RPMI7951 (cell line): ENCODE data around the gene MLN. TPM values are rescaled to one million over a fixed set of nuclear protein-coding genes. Genes with fewer than 3 reads are reported as not detected.
A peak's percentile ranks its signal among the peaks of the same experiment; 100 is the strongest.

ENCODE experiments used
- DNase-seq: peaks from one replicate; pipeline ENCODE4 v3.0.0-alpha.2; 2012; ENCODE audit warnings: low read depth
- total RNA-seq: library from RNA; depleted of rRNA; stranded (reverse); fragments of >200 nt; shearing (Covaris generic); gene quantifications from 2 replicates; pipeline ENCODE4 v1.2.3, GENCODE V29; 2014

Gene MLN
- total RNA-seq, 1 experiment from 2014 or later, result not detected

DNA sequence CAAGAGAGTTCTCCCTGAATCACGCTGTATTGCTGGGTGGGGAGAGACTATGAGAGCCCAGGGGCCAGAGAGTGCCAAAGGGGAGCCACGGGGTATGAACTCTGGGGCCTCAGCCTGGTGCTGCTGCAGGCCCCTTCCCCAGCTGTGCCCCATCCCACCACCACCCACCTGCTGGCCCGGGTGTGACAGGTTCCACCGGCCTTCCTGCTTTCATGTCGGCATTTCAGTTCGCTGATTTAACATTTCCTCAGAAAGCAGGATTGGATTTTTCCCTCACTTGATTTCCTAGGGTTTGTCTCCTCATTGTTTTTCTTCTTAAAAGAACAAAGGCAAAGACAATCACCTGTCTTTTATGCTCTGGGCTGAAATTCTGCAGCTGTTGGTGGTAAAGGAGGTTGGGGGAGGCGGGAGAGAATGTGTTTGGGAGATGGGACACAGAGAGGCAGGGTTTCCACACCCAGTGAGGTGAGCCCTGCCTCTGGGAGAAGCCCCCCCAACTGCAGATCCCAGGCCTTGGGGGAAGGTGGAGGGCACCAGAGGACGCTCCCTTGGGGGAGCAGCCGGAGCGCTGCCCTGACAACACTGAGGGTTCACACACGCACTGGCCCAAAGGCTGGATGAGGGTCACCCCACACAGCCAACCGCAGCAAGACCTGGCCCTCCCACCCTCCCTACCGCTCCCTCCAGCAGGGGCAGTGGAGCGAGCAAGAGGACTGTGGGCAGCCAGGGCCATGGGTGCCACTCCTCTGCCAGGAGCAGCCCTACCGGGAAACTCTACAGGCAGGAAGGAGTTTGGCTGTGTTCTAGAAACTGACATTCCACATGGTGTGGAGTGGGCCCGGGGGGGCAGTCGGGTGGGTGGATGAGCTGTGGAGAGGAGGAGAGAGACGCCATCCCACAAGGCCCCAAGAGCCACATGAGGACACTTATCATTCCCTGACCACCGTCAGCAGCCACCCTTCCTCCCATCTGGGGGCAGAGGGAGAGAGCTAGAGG is 10.5 kb upstream of the MLN start:
- no peak for DNase-seq

GRCh38 chr6:33813246-33813904 is 9.6 kb upstream of the MLN start:
- DNase-seq, result no peak

GRCh38 chr6:33812669-33813068 is 8.9 kb upstream of the MLN start:
- DNase-seq, result peak; percentile 56

- peak; percentile 22 for DNase-seq
Observed at GRCh38 chr6:33809594-33809993, 5.8 kb upstream of the MLN start.

DNA sequence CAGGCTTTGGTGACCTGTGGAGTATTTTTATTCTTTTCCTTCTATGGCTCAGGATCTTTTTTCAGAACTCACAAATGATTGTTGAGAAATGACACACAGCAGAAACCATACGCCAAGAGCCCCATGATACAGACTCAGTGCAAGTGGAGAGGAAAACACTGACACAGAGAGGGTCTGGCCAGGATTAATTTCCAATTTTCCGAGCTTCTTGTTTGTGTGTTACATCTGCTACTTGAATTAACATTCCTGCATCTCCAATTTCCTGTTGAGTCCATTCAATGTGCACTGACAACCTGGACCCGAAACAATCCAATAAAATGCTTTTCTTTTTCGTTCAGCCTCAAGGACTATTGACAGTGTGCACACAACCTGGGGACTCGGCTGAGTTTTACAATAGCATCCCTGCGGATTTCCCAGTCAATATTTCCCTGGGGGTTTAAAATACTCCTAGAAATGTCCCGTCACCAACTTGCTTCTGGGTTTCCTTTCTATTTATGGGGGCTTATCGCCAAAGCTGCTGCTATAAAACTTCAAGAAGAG is 4.9 kb upstream of the MLN start:
- no peak for DNase-seq

- DNase-seq, result no peak
Observed at GRCh38 chr6:33807606-33808005, 3.8 kb upstream of the MLN start.

DNA sequence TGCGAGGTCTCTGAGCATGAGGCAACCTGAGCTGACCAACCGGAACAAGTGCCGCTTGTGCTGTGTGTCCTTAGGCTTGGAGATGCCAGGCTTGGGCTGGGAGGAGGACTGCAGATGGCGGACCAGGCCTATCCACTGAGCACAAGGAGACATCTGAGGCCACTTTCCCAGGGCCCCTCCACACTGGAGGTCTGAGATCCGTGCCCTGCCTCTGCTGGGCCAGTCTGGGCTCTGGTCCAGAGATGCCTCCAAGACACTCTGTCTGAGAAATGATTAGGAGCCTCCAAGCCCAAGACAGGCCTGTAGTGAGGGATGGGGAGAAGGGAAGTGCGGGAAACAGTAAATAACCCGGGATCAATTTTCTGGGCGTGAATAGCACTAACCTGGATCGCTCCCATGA is 3.0 kb upstream of the MLN start:
- no peak for DNase-seq

GRCh38 chr6:33802186-33802958 is 1.4 kb downstream of the MLN start:
- DNase-seq, result no peak

GRCh38 chr6:33801611-33802010 is 2.2 kb downstream of the MLN start:
- no peak for DNase-seq

DNA sequence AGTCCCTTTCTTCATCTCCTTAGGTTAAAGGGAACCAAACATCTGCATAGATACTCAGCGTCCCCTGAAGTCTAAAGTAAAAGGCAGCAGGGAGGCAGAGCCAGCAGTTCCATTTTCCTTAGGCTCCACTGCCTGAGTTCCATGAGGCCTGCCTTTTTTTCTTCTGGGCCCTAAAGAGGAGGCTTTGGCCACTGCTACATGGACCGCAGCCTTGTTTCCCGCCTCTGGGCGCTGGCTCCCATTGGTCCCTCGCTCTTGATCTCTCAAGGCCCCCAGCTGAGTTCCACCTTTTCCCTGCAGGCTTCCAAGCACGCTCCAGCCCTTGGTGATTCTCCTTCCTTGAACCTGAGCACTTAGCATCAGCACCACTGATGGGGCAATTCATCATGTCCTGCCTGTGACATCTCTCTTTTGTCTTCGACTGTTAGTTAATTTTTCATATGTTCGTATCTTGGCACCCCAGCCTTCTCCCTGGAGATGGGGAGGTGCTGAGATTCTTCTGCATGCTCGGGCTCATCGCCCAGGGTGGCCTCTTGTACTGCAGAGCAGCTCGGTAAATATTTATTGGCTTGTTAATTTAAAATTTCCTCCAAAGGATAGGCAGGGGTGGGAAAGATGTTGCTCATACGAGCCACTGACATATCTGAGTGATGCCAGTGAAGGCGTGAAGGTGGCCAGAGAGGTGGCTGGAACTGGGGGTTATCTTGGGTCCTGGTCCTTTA is 3.4 kb downstream of the MLN start:
- no peak for DNase-seq

DNA sequence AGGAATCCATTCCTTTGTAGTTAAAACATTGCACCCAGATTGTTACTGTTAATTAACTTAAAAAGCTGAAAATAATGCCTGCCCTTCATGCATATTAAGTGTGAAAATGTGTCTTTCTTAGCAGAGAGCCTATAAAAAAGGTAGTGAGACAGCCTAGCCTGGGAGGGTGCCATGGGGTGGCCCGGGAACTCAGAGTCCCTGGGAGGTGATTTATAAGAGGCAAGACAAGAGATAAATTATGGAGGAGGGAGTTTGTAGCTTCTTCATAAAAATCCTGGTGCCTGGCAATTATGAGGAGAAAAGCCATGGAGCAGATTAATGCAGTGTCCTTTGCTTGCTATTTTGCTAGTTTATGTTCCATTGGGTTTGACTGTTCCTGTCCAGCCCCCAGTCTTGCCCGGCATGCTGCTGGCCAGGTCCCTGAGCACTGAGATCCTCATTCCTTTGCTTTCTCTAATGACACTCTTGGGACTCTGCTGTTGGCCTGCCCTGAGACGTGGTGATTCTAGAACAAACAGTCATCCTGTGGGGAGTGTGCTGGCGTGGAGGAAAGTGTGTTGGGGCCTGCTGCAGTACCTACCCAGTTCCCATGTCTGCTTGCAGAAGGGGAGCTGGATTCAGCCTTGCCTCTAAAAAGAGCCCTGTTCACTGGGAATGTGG is 4.2 kb downstream of the MLN start:
- DNase-seq, result no peak

- DNase-seq, result no peak
Observed at GRCh38 chr6:33798343-33798848, 5.4 kb downstream of the MLN start.

GRCh38 chr6:33797626-33798342 is 6.0 kb downstream of the MLN start:
- no peak for DNase-seq

DNA sequence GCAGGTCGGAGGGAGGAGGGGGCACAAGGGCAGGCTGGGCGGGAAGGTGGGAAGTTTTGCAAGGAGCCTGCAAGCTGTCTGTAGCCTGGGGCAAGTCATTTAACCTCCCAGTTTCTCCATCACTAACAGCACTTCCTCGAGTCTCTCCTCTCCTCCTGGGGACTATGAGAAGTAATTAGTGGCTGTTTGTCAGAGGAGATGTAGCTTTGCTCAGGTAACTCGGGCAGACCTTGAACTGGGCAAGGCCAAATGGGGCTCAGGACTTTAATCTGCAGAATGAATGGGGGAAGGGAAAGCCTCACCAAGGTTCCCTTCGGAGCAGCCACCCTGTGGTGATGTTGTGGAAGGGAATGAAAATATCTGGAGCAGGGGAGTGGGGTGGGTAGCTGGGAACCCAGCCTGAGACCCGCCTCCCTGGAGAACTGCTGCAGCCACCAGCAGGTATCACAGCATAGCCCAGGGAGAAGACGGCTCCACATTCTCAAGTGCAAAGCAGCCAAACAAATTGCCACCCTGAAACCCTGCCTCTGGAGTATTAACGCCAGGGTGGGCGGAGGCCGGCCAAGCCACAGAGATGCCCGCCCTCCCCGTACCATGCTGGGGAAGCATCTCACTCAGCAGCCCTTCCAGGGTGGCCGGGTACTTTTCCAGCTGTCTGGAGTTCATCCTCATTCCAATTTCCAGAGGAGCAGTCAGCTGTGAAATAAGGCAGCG is 8.7 kb downstream of the MLN start:
- DNase-seq, result peak; percentile 32

- DNase-seq, result no peak
Observed at GRCh38 chr6:33792981-33793380, 10.8 kb downstream of the MLN start.

GRCh38 chr6:33791620-33792019 is 12.2 kb downstream of the MLN start:
- no peak for DNase-seq

DNA sequence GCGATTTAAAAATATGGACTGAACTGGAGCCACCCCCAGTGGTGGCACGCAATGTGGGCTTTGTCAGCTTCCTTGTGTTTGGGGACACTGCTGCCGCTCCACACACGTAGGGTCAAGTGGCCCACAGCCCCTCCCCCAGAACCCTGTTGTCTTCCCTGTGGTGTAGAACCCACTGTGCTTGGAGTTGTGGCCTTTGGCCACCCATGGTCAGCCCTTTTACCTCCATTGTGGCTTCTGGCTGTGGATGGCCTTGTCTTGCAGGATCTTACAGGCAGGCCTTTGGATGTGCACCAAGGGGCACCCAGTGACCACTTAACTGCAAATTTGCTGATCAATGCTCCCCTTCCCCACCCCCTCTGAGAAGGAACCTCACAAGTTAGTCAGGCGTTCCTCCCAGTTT is 12.9 kb downstream of the MLN start:
- no peak for DNase-seq

- no peak for DNase-seq
Observed at GRCh38 chr6:33790379-33790778, 13.4 kb downstream of the MLN start.

- no peak for DNase-seq
Observed at GRCh38 chr6:33789550-33789895, 14.3 kb downstream of the MLN start.
